WTC11 (cell line): ENCODE data around the gene DDX46. TPM values are rescaled to one million over a fixed set of nuclear protein-coding genes. Genes with fewer than 3 reads are reported as not detected.

Experiments used
- total RNA-seq: library from RNA; stranded (reverse); gene quantifications from 3 replicates; pipeline ENCODE4 v1.2.3, GENCODE V29; 2021

Gene DDX46
- total RNA-seq, 1 experiment from 2014 or later = 123 TPM

Other genes with a start within 250 kb of the DDX46 start
- gene JADE2, start 233.1 kb upstream of the DDX46 start, total RNA-seq = 39.4 to 46.2 TPM (median 40.8 TPM) in 3 replicates
- 27.2 to 31.3 TPM (median 27.6 TPM) in 3 replicates for gene SAR1B, start 126.0 kb upstream of the DDX46 start, total RNA-seq
- 25.0 to 30.5 TPM (median 27.5 TPM) in 3 replicates for gene SEC24A, start 110.0 kb upstream of the DDX46 start, total RNA-seq
- 39.7 to 43.9 TPM (median 42.1 TPM) in 3 replicates for gene CAMLG, start 20.2 kb upstream of the DDX46 start, total RNA-seq
- 15.7 to 21.2 TPM (median 20.6 TPM) in 3 replicates for gene C5orf24, start 87.2 kb downstream of the DDX46 start, total RNA-seq
- 26.1 to 28.7 TPM (median 26.1 TPM) in 3 replicates for gene TXNDC15, start 115.6 kb downstream of the DDX46 start, total RNA-seq
- 9.9 to 12.8 TPM (median 9.9 TPM) in 3 replicates for gene PCBD2, start 146.4 kb downstream of the DDX46 start, total RNA-seq
- 0.34 to 0.44 TPM (median 0.37 TPM) in 3 replicates for gene CATSPER3, start 209.1 kb downstream of the DDX46 start, total RNA-seq